Natural killer cell (primary cell): Measurements from ENCODE around the gene C17orf114.

ENCODE experiments used
- ATAC-seq, 3 donors: fragments of 150-1000 bp in 2 of 3; fragments of 200-7000 bp in 1 of 3; cut with Tn5 transposase; 1 replicate in 1 of 3; 2 replicates in 2 of 3; pipeline ENCODE4 v1.10.0; 2021; ENCODE audit warnings: mild to moderate bottlenecking in 2 of 3, moderate library complexity in 2 of 3
- DNase-seq, 2 donors: peaks; one replicate each; pipeline versions ENCODE4 v3.0.0 to v3.0.0-alpha.2; 2013 to 2021; ENCODE audit warnings: mixed read lengths in 1 of 2
- H3K27ac ChIP-seq: one replicate; pipeline ENCODE4 v1.5.1; 2013; ENCODE audit warnings: mild to moderate bottlenecking, low read length
- H3K27me3 ChIP-seq: one replicate; pipeline ENCODE4 v1.6.1; 2013; ENCODE audit warnings: low read length; ENCODE audit not compliant: control insufficient read depth, insufficient read depth
- H3K36me3 ChIP-seq: one replicate; pipeline ENCODE4 v1.6.1; 2013; ENCODE audit warnings: low read length; ENCODE audit not compliant: control insufficient read depth, insufficient read depth
- H3K4me1 ChIP-seq: one replicate; pipeline ENCODE4 v1.6.1; 2013; ENCODE audit warnings: low read length; ENCODE audit not compliant: control insufficient read depth, insufficient read depth
- H3K4me3 ChIP-seq: one replicate; pipeline ENCODE4 v1.5.1; 2013; ENCODE audit warnings: low read length
- H3K9me3 ChIP-seq: one replicate; pipeline ENCODE4 v1.6.1; 2013; ENCODE audit warnings: low read length; ENCODE audit not compliant: control insufficient read depth, insufficient read depth
- H3K27ac Mint-ChIP-seq, 2 donors: one replicate each; pipeline ENCODE4 v1.8.0; 2022; ENCODE audit warnings: mild to moderate bottlenecking in 2 of 2, mixed read lengths in 2 of 2, moderate library complexity in 1 of 2
- H3K27me3 Mint-ChIP-seq, 2 donors: one replicate each; pipeline ENCODE4 v1.8.0; 2022; ENCODE audit warnings: low read depth in 2 of 2, mixed read lengths in 2 of 2
- H3K36me3 Mint-ChIP-seq: one replicate; pipeline ENCODE4 v1.8.0; 2022; ENCODE audit warnings: mixed read lengths
- H3K4me1 Mint-ChIP-seq, 2 donors: one replicate each; pipeline ENCODE4 v1.8.0; 2022; ENCODE audit warnings: mixed read lengths in 2 of 2
- H3K4me3 Mint-ChIP-seq: one replicate; pipeline ENCODE4 v1.8.0; 2022; ENCODE audit warnings: mild to moderate bottlenecking, moderate library complexity, mixed read lengths
- H3K9me3 Mint-ChIP-seq, 2 donors: one replicate each; pipeline ENCODE4 v1.8.0; 2022; ENCODE audit warnings: mixed read lengths in 2 of 2
- CTCF ChIP-seq: fragments of 200-600 bp; IDR thresholded peaks from one replicate; pipeline ENCODE4 v1.8.0; 2022; ENCODE audit warnings: antibody characterized with exemption
- WGBS: methylation state at CpG from one replicate; pipeline ENCODE4 v1.1.7; 2013; ENCODE audit warnings: missing lambda C conversion rate; ENCODE audit not compliant: insufficient coverage; 5-methylcytosine and 5-hydroxymethylcytosine counted together
- intact Hi-C: fragments of 100-400 bp; cut with micrococcal nuclease; formaldehyde crosslinking; loops from one replicate; pipeline ENCODE4 v1.14.2; 2022

The C17orf114 gene

GRCh38 chr17:4772235-4772613, 29.9 kb downstream of the C17orf114 start:
- Mint-ChIP-seq H3K4me3 (no peak overlapping the region), H3K27ac (no peak overlapping the region)

GRCh38 chr17:4771519-4772234, 30.5 kb downstream of the C17orf114 start, which contains the start of gene TM4SF5:
TM4SF5 (plus strand) TSS chr17:4771886; CDS start chr17:4771923, 37 bp downstream.
- intact Hi-C loops = no loop called here
- H3K27me3 ChIP-seq = no peaks in the 10 kb centered on the region
- no peak for ATAC-seq
- H3K36me3 ChIP-seq = no peaks in the 10 kb centered on the region
- Mint-ChIP-seq H3K36me3 (no peaks in the 10 kb centered on the region), H3K4me3 (no peak within 1 kb of the TSS), H3K4me1 (no peaks in the 10 kb centered on the region), H3K9me3 (no peaks in the 10 kb centered on the region), H3K27me3 (peaks cover 5 to 20% of the 10 kb centered on the region in 2 donors), H3K27ac (no peak within 1 kb of the TSS)
- 72% methylated on average over 13 of the region's 13 CpGs for WGBS
- H3K9me3 ChIP-seq = no peaks in the 10 kb centered on the region
- H3K4me3 ChIP-seq = no peak within 1 kb of the TSS
- no peak for TF ChIP-seq CTCF
- DNase-seq = no peak
- H3K4me1 ChIP-seq = no peaks in the 10 kb centered on the region
- H3K27ac ChIP-seq = no peak within 1 kb of the TSS

More at GRCh38 chr17:4772235-4772613, 29.9 kb downstream of the C17orf114 start:
- 87% methylated on average over 10 of the region's 10 CpGs for WGBS
- Histone ChIP-seq H3K27me3 (no peaks in the 10 kb centered on the region), H3K4me1 (no peaks in the 10 kb centered on the region), H3K27ac (no peak overlapping the region), H3K9me3 (no peaks in the 10 kb centered on the region), H3K4me3 (no peak overlapping the region), H3K36me3 (no peaks in the 10 kb centered on the region)
- Mint-ChIP-seq H3K27me3 (peaks cover 5 to 20% of the 10 kb centered on the region in 2 donors), H3K36me3 (no peaks in the 10 kb centered on the region), H3K9me3 (no peaks in the 10 kb centered on the region), H3K4me1 (no peaks in the 10 kb centered on the region)
- intact Hi-C loops = no loop called here
- ATAC-seq (no peak), DNase-seq (no peak)
- TF ChIP-seq CTCF = no peak

GRCh38 chr17:4769628-4770027, 32.5 kb downstream of the C17orf114 start:
- no peak overlapping the region for H3K27ac Mint-ChIP-seq
- no peaks in the 10 kb centered on the region for H3K4me1 Mint-ChIP-seq
- no peak for ATAC-seq
- intact Hi-C loops = no loop called here
- H3K4me3 ChIP-seq = no peak overlapping the region
- no peaks in the 10 kb centered on the region for H3K36me3 Mint-ChIP-seq
- DNase-seq = no peak
- 97% methylated on average over 2 of the region's 2 CpGs for WGBS
- H3K9me3 Mint-ChIP-seq = no peaks in the 10 kb centered on the region
- H3K27me3 Mint-ChIP-seq = peaks cover 5 to 16% of the 10 kb centered on the region in 2 donors
- no peaks in the 10 kb centered on the region for H3K27me3 ChIP-seq
- no peaks in the 10 kb centered on the region for H3K4me1 ChIP-seq
- H3K4me3 Mint-ChIP-seq = no peak overlapping the region
- no peak for TF ChIP-seq CTCF
- H3K9me3 ChIP-seq = no peaks in the 10 kb centered on the region
- no peaks in the 10 kb centered on the region for H3K36me3 ChIP-seq
- H3K27ac ChIP-seq = no peak overlapping the region

GRCh38 chr17:4768298-4768697, 33.8 kb downstream of the C17orf114 start:
- Histone ChIP-seq H3K27ac (no peak overlapping the region), H3K4me1 (no peaks in the 10 kb centered on the region), H3K27me3 (no peaks in the 10 kb centered on the region), H3K36me3 (no peaks in the 10 kb centered on the region), H3K4me3 (no peak overlapping the region), H3K9me3 (no peaks in the 10 kb centered on the region)
- intact Hi-C loops = no loop called here
- TF ChIP-seq CTCF = no peak
- H3K27me3 Mint-ChIP-seq = peaks cover 5 to 16% of the 10 kb centered on the region in 2 donors
- H3K9me3 Mint-ChIP-seq = no peaks in the 10 kb centered on the region
- H3K4me1 Mint-ChIP-seq = no peaks in the 10 kb centered on the region
- DNase-seq (no peak), ATAC-seq (peak in 1 of 3 donors; percentile 15)
- H3K4me3 Mint-ChIP-seq = no peak overlapping the region
- H3K27ac Mint-ChIP-seq = peak overlapping the region in 1 of 2 donors; percentile 21
- H3K36me3 Mint-ChIP-seq = no peaks in the 10 kb centered on the region
- 87% methylated on average over 6 of the region's 6 CpGs for WGBS
